DND-41 (cell line): ENCODE data around the gene HAAO.

ENCODE experiments used
- CTCF ChIP-seq: IDR thresholded peaks from 2 replicates; pipeline ENCODE4 v1.5.1; 2012; ENCODE audit warnings: borderline replicate concordance, low read length, moderate library complexity, mild to moderate bottlenecking; ENCODE audit not compliant: poor library complexity, severe bottlenecking; ENCODE audit errors: extremely low read depth
- EZH2 ChIP-seq: IDR thresholded peaks from 3 replicates; pipeline ENCODE4 v1.6.1; 2012; ENCODE audit warnings: borderline replicate concordance, low read depth, mild to moderate bottlenecking, moderate library complexity, low read length, inconsistent platforms; ENCODE audit not compliant: severe bottlenecking

GRCh38 chr2:42756966-42757513 is 35.3 kb downstream of the HAAO start:
- TF ChIP-seq CTCF = no peak
- no peak for TF ChIP-seq EZH2
